SK-N-MC (cell line): ENCODE data around the gene LHFPL2.

Experiments used
- EZH2 ChIP-seq: fragments of 200-600 bp; sonication (generic); IDR thresholded peaks from one replicate; pipeline ENCODE4 v1.6.1; 2017; ENCODE audit warnings: antibody characterized with exemption
- FOXP2 ChIP-seq: optimal IDR thresholded peaks from 2 replicates; pipeline ENCODE3; 2011; ENCODE audit warnings: mild to moderate bottlenecking, moderate library complexity; ENCODE audit not compliant: insufficient read depth; ENCODE audit errors: extremely low read length, control extremely low read depth
- POLR2AphosphoS5 ChIP-seq: IDR thresholded peaks from 2 replicates; pipeline ENCODE4 v1.6.1; 2012; ENCODE audit warnings: mild to moderate bottlenecking, low read depth, low read length, borderline replicate concordance

- TF ChIP-seq FOXP2 (no peak), EZH2 (no peak), POLR2AphosphoS5 (no peak)
Observed at GRCh38 chr5:78560000-78560855, 88.3 kb downstream of the LHFPL2 start.
